SW480 (cell line): ENCODE data around the gene C16orf46.

Experiments
- DNase-seq: peaks from one replicate; pipeline ENCODE4 v3.0.0-alpha.2; 2016; ENCODE audit warnings: low spot score

C16orf46 gene

GRCh38 chr16:81076566-81077075, 417 bp downstream of the C16orf46 start:
- peak; percentile 83 for DNase-seq

- DNase-seq = no peak
These were observed 3.3 kb downstream of the C16orf46 start for GRCh38 chr16:81073560-81074330.

GRCh38 chr16:81071805-81072204, 5.2 kb downstream of the C16orf46 start:
- DNase-seq = peak; percentile 25

GRCh38 chr16:81070979-81071378, 6.1 kb downstream of the C16orf46 start:
- DNase-seq = no peak

GRCh38 chr16:81069063-81069462, 8.0 kb downstream of the C16orf46 start:
- DNase-seq = no peak

- no peak for DNase-seq
These were observed 9.9 kb downstream of the C16orf46 start for GRCh38 chr16:81067166-81067565.

- DNase-seq = no peak
These were observed 10.4 kb downstream of the C16orf46 start for GRCh38 chr16:81066681-81067080.

- no peak for DNase-seq
These were observed 15.0 kb downstream of the C16orf46 start for GRCh38 chr16:81061871-81062608.

- no peak for DNase-seq
These were observed 15.8 kb downstream of the C16orf46 start for GRCh38 chr16:81061307-81061640.

- no peak for DNase-seq
These were observed 16.3 kb downstream of the C16orf46 start for GRCh38 chr16:81060576-81061306.

GRCh38 chr16:81053761-81054160, 23.3 kb downstream of the C16orf46 start:
- DNase-seq = no peak

GRCh38 chr16:81042821-81043220, 34.2 kb downstream of the C16orf46 start:
- no peak for DNase-seq

- DNase-seq = no peak
These were observed 35.3 kb downstream of the C16orf46 start for GRCh38 chr16:81041696-81042095.

- no peak for DNase-seq
These were observed 36.2 kb downstream of the C16orf46 start for GRCh38 chr16:81040842-81041241.

GRCh38 chr16:81040131-81040530, 36.9 kb downstream of the C16orf46 start:
- no peak for DNase-seq

- peak; percentile 4 for DNase-seq
These were observed 40.2 kb downstream of the C16orf46 start for GRCh38 chr16:81036751-81037350.

GRCh38 chr16:81035975-81036750, 40.9 kb downstream of the C16orf46 start:
- peak; percentile 28 for DNase-seq

- DNase-seq = peak; percentile 78
These were observed 41.6 kb downstream of the C16orf46 start, which contains the start of gene ATMIN for GRCh38 chr16:81035398-81035974. Gene ATMIN, plus strand, starts transcription at chr16:81035842. Its CDS starts 29 bp downstream, at chr16:81035871.

GRCh38 chr16:81029930-81030604, 47.0 kb downstream of the C16orf46 start:
- no peak for DNase-seq

- DNase-seq = no peak
These were observed 50.6 kb downstream of the C16orf46 start for GRCh38 chr16:81026429-81026828.
